Measurements from ENCODE around the gene IP6K1.

The IP6K1 gene

DNA sequence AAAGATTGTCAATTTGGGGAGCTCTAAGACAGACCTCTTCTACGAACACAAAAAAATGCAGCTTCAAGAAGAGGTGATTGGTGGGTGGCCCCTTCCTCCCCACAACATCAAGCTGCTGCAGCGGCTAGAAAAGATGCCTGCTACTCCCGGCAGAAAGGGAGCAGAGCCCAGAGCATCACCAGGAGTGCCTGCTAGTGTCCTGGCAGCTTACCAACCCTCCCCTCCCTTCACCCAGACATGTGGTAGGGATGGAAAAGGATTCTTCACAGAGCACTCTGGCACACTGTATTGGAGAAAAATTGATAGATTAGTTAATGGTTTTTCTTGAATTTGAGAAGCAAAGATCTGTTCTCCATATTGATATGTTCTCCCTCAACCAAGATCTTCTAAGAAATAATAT lies 10.8 kb downstream of the IP6K1 start:
- peak; percentile 68 for ATAC-seq
- TF ChIP-seq TCF4 (CRISPR knock-in tag; IDR thresholded peaks at IDR 0.05; ENCODE audit: borderline replicate concordance) (no peak), SNAI2 (CRISPR knock-in tag; IDR thresholded peaks at IDR 0.05) (no peak), ZFP30 (CRISPR knock-in tag; IDR thresholded peaks at IDR 0.05) (no peak), OSR1 (CRISPR knock-in tag; IDR thresholded peaks at IDR 0.05) (no peak), CSDC2 (CRISPR knock-in tag; IDR thresholded peaks at IDR 0.05) (no peak), ARNTL (CRISPR knock-in tag; IDR thresholded peaks at IDR 0.05; ENCODE audit: borderline replicate concordance, low read depth) (no peak), ISL1 (CRISPR knock-in tag; IDR thresholded peaks at IDR 0.05) (no peak), BACH2 (CRISPR knock-in tag; IDR thresholded peaks at IDR 0.05; ENCODE audit: borderline replicate concordance) (no peak)
- TF ChIP-seq, protein P1, sequence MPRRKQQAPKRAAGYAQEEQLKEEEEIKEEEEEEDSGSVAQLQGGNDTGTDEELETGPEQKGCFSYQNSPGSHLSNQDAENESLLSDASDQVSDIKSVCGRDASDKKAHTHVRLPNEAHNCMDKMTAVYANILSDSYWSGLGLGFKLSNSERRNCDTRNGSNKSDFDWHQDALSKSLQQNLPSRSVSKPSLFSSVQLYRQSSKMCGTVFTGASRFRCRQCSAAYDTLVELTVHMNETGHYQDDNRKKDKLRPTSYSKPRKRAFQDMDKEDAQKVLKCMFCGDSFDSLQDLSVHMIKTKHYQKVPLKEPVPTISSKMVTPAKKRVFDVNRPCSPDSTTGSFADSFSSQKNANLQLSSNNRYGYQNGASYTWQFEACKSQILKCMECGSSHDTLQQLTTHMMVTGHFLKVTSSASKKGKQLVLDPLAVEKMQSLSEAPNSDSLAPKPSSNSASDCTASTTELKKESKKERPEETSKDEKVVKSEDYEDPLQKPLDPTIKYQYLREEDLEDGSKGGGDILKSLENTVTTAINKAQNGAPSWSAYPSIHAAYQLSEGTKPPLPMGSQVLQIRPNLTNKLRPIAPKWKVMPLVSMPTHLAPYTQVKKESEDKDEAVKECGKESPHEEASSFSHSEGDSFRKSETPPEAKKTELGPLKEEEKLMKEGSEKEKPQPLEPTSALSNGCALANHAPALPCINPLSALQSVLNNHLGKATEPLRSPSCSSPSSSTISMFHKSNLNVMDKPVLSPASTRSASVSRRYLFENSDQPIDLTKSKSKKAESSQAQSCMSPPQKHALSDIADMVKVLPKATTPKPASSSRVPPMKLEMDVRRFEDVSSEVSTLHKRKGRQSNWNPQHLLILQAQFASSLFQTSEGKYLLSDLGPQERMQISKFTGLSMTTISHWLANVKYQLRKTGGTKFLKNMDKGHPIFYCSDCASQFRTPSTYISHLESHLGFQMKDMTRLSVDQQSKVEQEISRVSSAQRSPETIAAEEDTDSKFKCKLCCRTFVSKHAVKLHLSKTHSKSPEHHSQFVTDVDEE (CRISPR knock-in tag; IDR thresholded peaks at IDR 0.05): no peak
- TF ChIP-seq, protein P2, sequence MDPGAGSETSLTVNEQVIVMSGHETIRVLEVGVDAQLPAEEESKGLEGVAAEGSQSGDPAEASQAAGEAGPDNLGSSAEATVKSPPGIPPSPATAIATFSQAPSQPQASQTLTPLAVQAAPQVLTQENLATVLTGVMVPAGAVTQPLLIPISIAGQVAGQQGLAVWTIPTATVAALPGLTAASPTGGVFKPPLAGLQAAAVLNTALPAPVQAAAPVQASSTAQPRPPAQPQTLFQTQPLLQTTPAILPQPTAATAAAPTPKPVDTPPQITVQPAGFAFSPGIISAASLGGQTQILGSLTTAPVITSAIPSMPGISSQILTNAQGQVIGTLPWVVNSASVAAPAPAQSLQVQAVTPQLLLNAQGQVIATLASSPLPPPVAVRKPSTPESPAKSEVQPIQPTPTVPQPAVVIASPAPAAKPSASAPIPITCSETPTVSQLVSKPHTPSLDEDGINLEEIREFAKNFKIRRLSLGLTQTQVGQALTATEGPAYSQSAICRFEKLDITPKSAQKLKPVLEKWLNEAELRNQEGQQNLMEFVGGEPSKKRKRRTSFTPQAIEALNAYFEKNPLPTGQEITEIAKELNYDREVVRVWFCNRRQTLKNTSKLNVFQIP (CRISPR knock-in tag; IDR thresholded peaks at IDR 0.05; ENCODE audit: borderline replicate concordance, low read depth): no peak

DNA sequence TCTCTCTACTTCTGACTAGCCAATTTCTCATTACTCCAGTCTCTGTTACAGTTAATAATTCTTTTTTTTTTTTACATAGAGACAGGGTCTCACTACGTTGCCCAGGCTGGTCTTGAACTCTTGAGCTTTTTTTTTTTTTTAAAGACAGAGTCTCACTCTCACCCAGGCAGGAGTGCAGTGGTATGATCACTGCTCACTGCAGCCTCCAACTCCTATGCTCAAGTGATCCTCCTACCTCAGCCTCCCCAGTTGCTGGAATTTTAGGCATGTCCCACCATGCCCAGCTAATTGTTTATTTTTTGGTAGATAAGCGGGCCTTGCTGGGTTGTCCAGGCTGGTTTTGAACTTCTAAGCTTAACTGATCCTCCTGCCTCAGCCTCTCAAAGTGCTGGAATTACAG lies 13.6 kb downstream of the IP6K1 start:
- no peak for ATAC-seq
- TF ChIP-seq, protein P1 (CRISPR knock-in tag; IDR thresholded peaks at IDR 0.05): no peak
- TF ChIP-seq OSR1 (CRISPR knock-in tag; IDR thresholded peaks at IDR 0.05) (no peak), GLIS3 (CRISPR knock-in tag; IDR thresholded peaks at IDR 0.05) (no peak), ESRRG (CRISPR knock-in tag; IDR thresholded peaks at IDR 0.05) (no peak), RARB (CRISPR knock-in tag; IDR thresholded peaks at IDR 0.05) (no peak), ISL1 (CRISPR knock-in tag; IDR thresholded peaks at IDR 0.05) (no peak), ZNF8 (CRISPR knock-in tag; IDR thresholded peaks at IDR 0.05) (no peak), ZNF565 (CRISPR knock-in tag; conservative IDR thresholded peaks at IDR 0.05; ENCODE audit: low read depth) (no peak), ZNF70 (CRISPR knock-in tag; IDR thresholded peaks at IDR 0.05) (no peak), PPARA (CRISPR knock-in tag; IDR thresholded peaks at IDR 0.05; ENCODE audit: borderline replicate concordance) (no peak), ZFP3 (CRISPR knock-in tag; IDR thresholded peaks at IDR 0.05) (no peak), ZFP30 (CRISPR knock-in tag; IDR thresholded peaks at IDR 0.05) (no peak)
- TF ChIP-seq, protein P3, sequence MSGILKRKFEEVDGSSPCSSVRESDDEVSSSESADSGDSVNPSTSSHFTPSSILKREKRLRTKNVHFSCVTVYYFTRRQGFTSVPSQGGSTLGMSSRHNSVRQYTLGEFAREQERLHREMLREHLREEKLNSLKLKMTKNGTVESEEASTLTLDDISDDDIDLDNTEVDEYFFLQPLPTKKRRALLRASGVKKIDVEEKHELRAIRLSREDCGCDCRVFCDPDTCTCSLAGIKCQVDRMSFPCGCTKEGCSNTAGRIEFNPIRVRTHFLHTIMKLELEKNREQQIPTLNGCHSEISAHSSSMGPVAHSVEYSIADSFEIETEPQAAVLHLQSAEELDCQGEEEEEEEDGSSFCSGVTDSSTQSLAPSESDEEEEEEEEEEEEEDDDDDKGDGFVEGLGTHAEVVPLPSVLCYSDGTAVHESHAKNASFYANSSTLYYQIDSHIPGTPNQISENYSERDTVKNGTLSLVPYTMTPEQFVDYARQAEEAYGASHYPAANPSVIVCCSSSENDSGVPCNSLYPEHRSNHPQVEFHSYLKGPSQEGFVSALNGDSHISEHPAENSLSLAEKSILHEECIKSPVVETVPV (CRISPR knock-in tag; IDR thresholded peaks at IDR 0.05): no peak
- TF ChIP-seq, protein P4, sequence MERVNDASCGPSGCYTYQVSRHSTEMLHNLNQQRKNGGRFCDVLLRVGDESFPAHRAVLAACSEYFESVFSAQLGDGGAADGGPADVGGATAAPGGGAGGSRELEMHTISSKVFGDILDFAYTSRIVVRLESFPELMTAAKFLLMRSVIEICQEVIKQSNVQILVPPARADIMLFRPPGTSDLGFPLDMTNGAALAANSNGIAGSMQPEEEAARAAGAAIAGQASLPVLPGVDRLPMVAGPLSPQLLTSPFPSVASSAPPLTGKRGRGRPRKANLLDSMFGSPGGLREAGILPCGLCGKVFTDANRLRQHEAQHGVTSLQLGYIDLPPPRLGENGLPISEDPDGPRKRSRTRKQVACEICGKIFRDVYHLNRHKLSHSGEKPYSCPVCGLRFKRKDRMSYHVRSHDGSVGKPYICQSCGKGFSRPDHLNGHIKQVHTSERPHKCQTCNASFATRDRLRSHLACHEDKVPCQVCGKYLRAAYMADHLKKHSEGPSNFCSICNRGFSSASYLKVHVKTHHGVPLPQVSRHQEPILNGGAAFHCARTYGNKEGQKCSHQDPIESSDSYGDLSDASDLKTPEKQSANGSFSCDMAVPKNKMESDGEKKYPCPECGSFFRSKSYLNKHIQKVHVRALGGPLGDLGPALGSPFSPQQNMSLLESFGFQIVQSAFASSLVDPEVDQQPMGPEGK (CRISPR knock-in tag; IDR thresholded peaks at IDR 0.05; ENCODE audit: borderline replicate concordance): no peak
- TF ChIP-seq, protein P2 (CRISPR knock-in tag; IDR thresholded peaks at IDR 0.05; ENCODE audit: borderline replicate concordance, low read depth): no peak

All from SK-N-SH treated with all-trans-retinoic acid at 6 μM for 48 hours (cell line).